ENCODE results near the gene C6orf136. TPM values are rescaled to one million over a fixed set of nuclear protein-coding genes. Genes with fewer than 3 reads are reported as not detected.
"Not testable (repeated sequence)": the region's sequence is repeated elsewhere in the genome, so short reads cannot be mapped to it uniquely, and the experiment has no call there.

Gene C6orf136
- total and polyA plus RNA-seq, 7 experiments from 2014 or later = 12.3 to 38.0 (median 29.5) TPM

DNA sequence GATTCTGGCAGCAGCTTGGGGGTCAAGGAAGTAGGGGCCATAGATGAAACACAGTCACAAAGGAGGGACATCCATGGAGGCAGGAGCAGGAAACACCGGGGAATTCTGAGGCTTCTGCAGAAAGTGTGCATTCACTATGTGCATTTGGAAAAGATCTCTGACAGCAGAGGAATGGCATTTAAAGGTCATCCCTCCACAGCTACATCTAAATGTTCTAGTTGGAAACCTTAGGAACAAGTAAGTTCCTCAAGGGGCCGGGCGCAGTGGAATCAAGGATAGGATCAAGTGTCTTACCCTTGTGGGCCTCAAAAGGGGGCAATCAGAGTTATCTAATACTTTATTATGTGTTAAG is 8.8 kb downstream of the C6orf136 start:
- intact Hi-C loops (cut with micrococcal nuclease) = no loop called here
- ATAC-seq (no peak), DNase-seq (no peak)
- H3K4me3 Mint-ChIP-seq = no peak overlapping the region
- no peak overlapping the region for H3K4me3 ChIP-seq (ENCODE audit: low read length)
- H3K27ac Mint-ChIP-seq = peak overlapping the region in 6 of 9 donors; percentile 28 to 86 (median 70)
- H3K9me3 ChIP-seq (ENCODE audit: control insufficient read depth in 2 of 3, low read length in 3 of 3) = no peaks in the 10 kb centered on the region
- H3K4me1 Mint-ChIP-seq = peaks cover 0 to 5% (median 0%) of the 10 kb centered on the region in 7 donors
- H3K27me3 Mint-ChIP-seq = no peaks in the 10 kb centered on the region
- ChIA-PET POLR2A (interaction anchor here (0.6 to 1.6 kb wide), 4 partner anchors 10 to 67 kb away, joined by 3 to 6 read pairs (median 4); no protein-coding TSS in a partner anchor), CTCF (no interaction called here)
- peaks cover 18 to 56% (median 41%) of the 10 kb centered on the region in 5 donors for H3K36me3 Mint-ChIP-seq
- H3K4me1 ChIP-seq (ENCODE audit: control insufficient read depth in 2 of 2, insufficient read depth in 2 of 2, low read length in 2 of 2) = no peaks in the 10 kb centered on the region
- no peak overlapping the region for H3K27ac ChIP-seq (ENCODE audit: low read depth, low read length)
- no peaks in the 10 kb centered on the region for H3K9me3 Mint-ChIP-seq
- no peaks in the 10 kb centered on the region for H3K27me3 ChIP-seq (ENCODE audit: control insufficient read depth in 2 of 2, insufficient read depth in 2 of 2, low read length in 2 of 2)
- peaks cover 16 to 93% (median 60%) of the 10 kb centered on the region in 3 experiments for H3K36me3 ChIP-seq (ENCODE audit: control insufficient read depth in 2 of 3, insufficient read depth in 3 of 3, low read length in 3 of 3)

GRCh38 chr6:30656513-30656912 is 9.6 kb downstream of the C6orf136 start:
- H3K36me3 Mint-ChIP-seq = peaks cover 20 to 54% (median 38%) of the 10 kb centered on the region in 5 donors
- peak overlapping the region; percentile 4 for H3K27ac ChIP-seq (ENCODE audit: low read depth, low read length)

DNA sequence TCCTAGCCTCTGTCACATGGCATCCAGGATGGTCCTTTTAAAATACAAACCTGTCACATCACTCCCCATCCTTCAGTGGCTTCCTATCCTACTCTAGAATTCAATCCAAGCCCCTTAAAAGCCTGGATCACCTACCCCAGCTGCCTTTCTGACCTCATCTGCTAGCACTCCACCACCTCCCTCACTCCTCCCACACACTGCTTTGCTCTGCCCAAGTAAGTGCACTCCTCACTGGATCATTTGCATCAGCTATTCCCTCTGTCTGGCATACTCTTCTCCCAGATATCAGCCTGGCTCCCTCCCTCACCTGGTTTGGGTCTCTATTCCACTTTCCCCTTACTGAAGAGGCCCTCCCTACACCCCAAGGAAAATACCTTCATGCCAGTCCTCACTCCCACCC is 10.5 kb downstream of the C6orf136 start:
- H3K27ac ChIP-seq (ENCODE audit: low read depth, low read length) = peak overlapping the region; percentile 7
- CTCF ChIA-PET = no interaction called here

More at GRCh38 chr6:30656513-30656912, 9.6 kb downstream of the C6orf136 start:
- ATAC-seq (peak; percentile 78), DNase-seq (no peak)
- intact Hi-C loops (cut with micrococcal nuclease) = no loop called here
- H3K36me3 ChIP-seq (ENCODE audit: control insufficient read depth in 2 of 3, insufficient read depth in 3 of 3, low read length in 3 of 3) = peaks cover 16 to 90% (median 58%) of the 10 kb centered on the region in 3 experiments
- Mint-ChIP-seq H3K9me3 (no peaks in the 10 kb centered on the region), H3K27me3 (no peaks in the 10 kb centered on the region), H3K4me3 (no peak overlapping the region), H3K27ac (peak overlapping the region in 2 of 9 donors; percentile 53 to 77), H3K4me1 (peaks cover 0 to 4% (median 0%) of the 10 kb centered on the region in 7 donors)
- ChIA-PET POLR2A (interaction anchor here (1.0 to 1.6 kb wide), 3 partner anchors 10 to 66 kb away, joined by 3 to 6 read pairs (median 4); no protein-coding TSS in a partner anchor), CTCF (no interaction called here)
- H3K4me3 ChIP-seq (ENCODE audit: low read length) = no peak overlapping the region
- H3K9me3 ChIP-seq (ENCODE audit: control insufficient read depth in 2 of 3, low read length in 3 of 3) = no peaks in the 10 kb centered on the region
- H3K27me3 ChIP-seq (ENCODE audit: control insufficient read depth in 2 of 2, insufficient read depth in 2 of 2, low read length in 2 of 2) = no peaks in the 10 kb centered on the region
- no peaks in the 10 kb centered on the region for H3K4me1 ChIP-seq (ENCODE audit: control insufficient read depth in 2 of 2, insufficient read depth in 2 of 2, low read length in 2 of 2)

DNA sequence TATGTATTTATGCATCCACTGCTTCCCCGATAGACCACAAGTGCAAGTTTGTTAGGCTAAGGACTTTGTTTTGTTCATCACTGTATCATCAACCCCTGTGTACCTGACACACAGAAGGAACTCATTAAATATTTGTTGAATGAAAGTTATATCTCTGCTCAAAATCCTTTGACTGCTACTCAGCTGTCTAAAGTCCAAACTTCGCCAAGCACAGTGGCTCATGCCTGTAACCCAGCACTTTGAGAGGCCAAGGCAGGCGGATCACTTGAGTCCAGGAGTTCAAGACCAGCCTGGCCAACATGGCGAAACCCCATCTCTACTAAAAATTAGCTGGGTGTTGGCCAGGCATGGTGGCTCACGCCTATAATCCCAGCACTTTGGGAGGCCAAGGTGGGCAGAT is 11.0 kb downstream of the C6orf136 start:
- H3K9me3 ChIP-seq (ENCODE audit: control insufficient read depth in 2 of 3, low read length in 3 of 3); H3K27me3 ChIP-seq (ENCODE audit: control insufficient read depth in 2 of 2, insufficient read depth in 2 of 2, low read length in 2 of 2); DNase-seq; ATAC-seq; H3K4me3 ChIP-seq (ENCODE audit: low read length); POLR2A ChIA-PET; H3K27me3 Mint-ChIP-seq; H3K4me1 Mint-ChIP-seq; H3K4me1 ChIP-seq (ENCODE audit: control insufficient read depth in 2 of 2, insufficient read depth in 2 of 2, low read length in 2 of 2); H3K9me3 Mint-ChIP-seq; H3K27ac ChIP-seq (ENCODE audit: low read depth, low read length); H3K4me3 Mint-ChIP-seq; intact Hi-C loops (cut with micrococcal nuclease): not testable (repeated sequence)
- CTCF ChIA-PET = interaction anchor here (0.7 kb wide), 1 partner anchor 69 kb away, joined by 4 read pairs; no protein-coding TSS in a partner anchor
- H3K36me3 ChIP-seq (ENCODE audit: control insufficient read depth in 2 of 3, insufficient read depth in 3 of 3, low read length in 3 of 3) = peaks cover 19 to 90% (median 61%) of the 10 kb centered on the region in 3 experiments
- peaks cover 26 to 63% (median 44%) of the 10 kb centered on the region in 5 donors for H3K36me3 Mint-ChIP-seq
- H3K27ac Mint-ChIP-seq = peak overlapping the region in 4 of 9 donors; percentile 53 to 79 (median 72)

More for the DNA sequence above, 10.5 kb downstream of the C6orf136 start:
- Histone ChIP-seq H3K4me1 (ENCODE audit: control insufficient read depth in 2 of 2, insufficient read depth in 2 of 2, low read length in 2 of 2) (no peaks in the 10 kb centered on the region), H3K27me3 (ENCODE audit: control insufficient read depth in 2 of 2, insufficient read depth in 2 of 2, low read length in 2 of 2) (no peaks in the 10 kb centered on the region), H3K9me3 (ENCODE audit: control insufficient read depth in 2 of 3, low read length in 3 of 3) (no peaks in the 10 kb centered on the region), H3K4me3 (ENCODE audit: low read length) (no peak overlapping the region), H3K36me3 (ENCODE audit: control insufficient read depth in 2 of 3, insufficient read depth in 3 of 3, low read length in 3 of 3) (peaks cover 16 to 90% (median 59%) of the 10 kb centered on the region in 3 experiments)
- POLR2A ChIA-PET = interaction anchor here (0.5 to 0.6 kb wide), 2 partner anchors 34 to 189 kb away, joined by 3 read pairs; no protein-coding TSS in a partner anchor
- ATAC-seq (no peak), DNase-seq (no peak)
- no peak overlapping the region for H3K4me3 Mint-ChIP-seq
- intact Hi-C loops (cut with micrococcal nuclease) = no loop called here
- peaks cover 0 to 4% (median 0%) of the 10 kb centered on the region in 7 donors for H3K4me1 Mint-ChIP-seq
- no peaks in the 10 kb centered on the region for H3K9me3 Mint-ChIP-seq
- H3K27ac Mint-ChIP-seq = peak overlapping the region in 6 of 9 donors; percentile 51 to 79 (median 66)
- H3K36me3 Mint-ChIP-seq = peaks cover 26 to 59% (median 41%) of the 10 kb centered on the region in 5 donors
- no peaks in the 10 kb centered on the region for H3K27me3 Mint-ChIP-seq

- Histone ChIP-seq H3K27me3 (ENCODE audit: control insufficient read depth in 2 of 2, insufficient read depth in 2 of 2, low read length in 2 of 2) (no peaks in the 10 kb centered on the region), H3K4me3 (ENCODE audit: low read length) (no peak overlapping the region), H3K9me3 (ENCODE audit: control insufficient read depth in 2 of 3, low read length in 3 of 3) (no peaks in the 10 kb centered on the region), H3K36me3 (ENCODE audit: control insufficient read depth in 2 of 3, insufficient read depth in 3 of 3, low read length in 3 of 3) (peaks cover 16 to 81% (median 28%) of the 10 kb centered on the region in 3 experiments), H3K27ac (ENCODE audit: low read depth, low read length) (no peak overlapping the region), H3K4me1 (ENCODE audit: control insufficient read depth in 2 of 2, insufficient read depth in 2 of 2, low read length in 2 of 2) (no peaks in the 10 kb centered on the region)
- ChIA-PET POLR2A (interaction anchor here (0.8 to 2.1 kb wide), 3 partner anchors 8 to 106 kb away, joined by 4 to 6 read pairs (median 4); partner anchors contain the start of gene DHX16), CTCF (interaction anchor here (0.5 to 1.9 kb wide), 5 partner anchors 10 to 185 kb away, joined by 3 to 4 read pairs (median 3); no protein-coding TSS in a partner anchor)
- H3K9me3 Mint-ChIP-seq = no peaks in the 10 kb centered on the region
- H3K27me3 Mint-ChIP-seq = no peaks in the 10 kb centered on the region
- H3K4me1 Mint-ChIP-seq = peaks cover 1 to 24% (median 14%) of the 10 kb centered on the region in 7 donors
- DNase-seq (no peak), ATAC-seq (no peak)
- H3K36me3 Mint-ChIP-seq = peaks cover 16 to 51% (median 30%) of the 10 kb centered on the region in 5 donors
- H3K27ac Mint-ChIP-seq = no peak overlapping the region
- intact Hi-C loops (cut with micrococcal nuclease) = no loop called here
- H3K4me3 Mint-ChIP-seq = no peak overlapping the region
Observed at GRCh38 chr6:30664994-30665767, 18.2 kb downstream of the C6orf136 start.

GRCh38 chr6:30666300-30666699 is 19.4 kb downstream of the C6orf136 start:
- intact Hi-C loops (cut with micrococcal nuclease); H3K27me3 Mint-ChIP-seq; H3K4me3 Mint-ChIP-seq; H3K4me1 ChIP-seq (ENCODE audit: control insufficient read depth in 2 of 2, insufficient read depth in 2 of 2, low read length in 2 of 2); H3K27ac ChIP-seq (ENCODE audit: low read depth, low read length); H3K27me3 ChIP-seq (ENCODE audit: control insufficient read depth in 2 of 2, insufficient read depth in 2 of 2, low read length in 2 of 2); H3K4me3 ChIP-seq (ENCODE audit: low read length); H3K9me3 ChIP-seq (ENCODE audit: control insufficient read depth in 2 of 3, low read length in 3 of 3); H3K9me3 Mint-ChIP-seq; ATAC-seq: not testable (repeated sequence)
- ChIA-PET POLR2A (interaction anchor here (0.7 to 2.1 kb wide), 2 partner anchors 16 to 65 kb away, joined by 4 read pairs; no protein-coding TSS in a partner anchor), CTCF (interaction anchor here (1.1 to 1.9 kb wide), 3 partner anchors 13 to 183 kb away, joined by 3 to 4 read pairs (median 4); no protein-coding TSS in a partner anchor)
- Mint-ChIP-seq H3K27ac (peak overlapping the region in 2 of 9 donors; percentile 4 to 14), H3K36me3 (peaks cover 16 to 53% (median 36%) of the 10 kb centered on the region in 5 donors), H3K4me1 (peaks cover 11 to 34% (median 25%) of the 10 kb centered on the region in 7 donors)
- DNase-seq = peak in 1 of 9 donors; percentile 47
- H3K36me3 ChIP-seq (ENCODE audit: control insufficient read depth in 2 of 3, insufficient read depth in 3 of 3, low read length in 3 of 3) = peaks cover 21 to 78% (median 26%) of the 10 kb centered on the region in 3 experiments

Measured in naive thymus-derived CD4-positive, alpha-beta T cell (primary cell).